Body of pancreas (tissue), 4 donors: Measurements from ENCODE around the gene TPM2.

Source experiments
- POLR2A ChIP-seq, 3 donors: fragments of 450-650 bp; IDR thresholded peaks; one replicate each; pipeline ENCODE4 v1.6.1; 2016; ENCODE audit warnings: antibody characterized with exemption in 3 of 3, mild to moderate bottlenecking in 2 of 3
- TF ChIP-seq, protein P1 (sequence below), 7 experiments: fragments of 450-650 bp in 4 of 7; fragments of 200-600 bp in 3 of 7; sonication (generic) in 3 of 7; IDR thresholded peaks; one replicate each; pipeline ENCODE4 v1.5.1; 2016 to 2019; ENCODE audit warnings: antibody characterized with exemption in 7 of 7

- TF ChIP-seq, protein P1, sequence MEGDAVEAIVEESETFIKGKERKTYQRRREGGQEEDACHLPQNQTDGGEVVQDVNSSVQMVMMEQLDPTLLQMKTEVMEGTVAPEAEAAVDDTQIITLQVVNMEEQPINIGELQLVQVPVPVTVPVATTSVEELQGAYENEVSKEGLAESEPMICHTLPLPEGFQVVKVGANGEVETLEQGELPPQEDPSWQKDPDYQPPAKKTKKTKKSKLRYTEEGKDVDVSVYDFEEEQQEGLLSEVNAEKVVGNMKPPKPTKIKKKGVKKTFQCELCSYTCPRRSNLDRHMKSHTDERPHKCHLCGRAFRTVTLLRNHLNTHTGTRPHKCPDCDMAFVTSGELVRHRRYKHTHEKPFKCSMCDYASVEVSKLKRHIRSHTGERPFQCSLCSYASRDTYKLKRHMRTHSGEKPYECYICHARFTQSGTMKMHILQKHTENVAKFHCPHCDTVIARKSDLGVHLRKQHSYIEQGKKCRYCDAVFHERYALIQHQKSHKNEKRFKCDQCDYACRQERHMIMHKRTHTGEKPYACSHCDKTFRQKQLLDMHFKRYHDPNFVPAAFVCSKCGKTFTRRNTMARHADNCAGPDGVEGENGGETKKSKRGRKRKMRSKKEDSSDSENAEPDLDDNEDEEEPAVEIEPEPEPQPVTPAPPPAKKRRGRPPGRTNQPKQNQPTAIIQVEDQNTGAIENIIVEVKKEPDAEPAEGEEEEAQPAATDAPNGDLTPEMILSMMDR (IDR thresholded peaks at IDR 0.05), result no peak
- TF ChIP-seq POLR2A (IDR thresholded peaks at IDR 0.05), result no peak
Measured at GRCh38 chr9:35730486-35730854, 40.7 kb upstream of the TPM2 start.
